Hindlimb muscle (tissue), 1 donor: ENCODE data around the gene ZNF674. TPM values are rescaled to one million over a fixed set of nuclear protein-coding genes. Genes with fewer than 3 reads are reported as not detected.
"Not testable (repeated sequence)": the region's sequence is repeated elsewhere in the genome, so short reads cannot be mapped to it uniquely, and the experiment has no call there.

Source experiments
- DNase-seq: peaks from one replicate; pipeline ENCODE4 v3.0.0-alpha.2; 2013
- polyA plus RNA-seq: library from polyadenylated mRNA; unstranded; fragments of 120-200 nt; gene quantifications from one replicate; pipeline ENCODE4 v1.2.1, GENCODE V29; 2013; ENCODE audit not compliant: insufficient read length

ZNF674 gene
- polyA plus RNA-seq, 1 donor: 4.1 TPM

- no peak for DNase-seq
These were observed 24.4 kb upstream of the ZNF674 start for GRCh38 chrX:46569621-46570020.

- DNase-seq: no peak
These were observed 22.2 kb upstream of the ZNF674 start for GRCh38 chrX:46567388-46567787.

- no peak for DNase-seq
These were observed 16.8 kb upstream of the ZNF674 start for GRCh38 chrX:46561824-46562657.

- DNase-seq: no peak
These were observed 13.8 kb upstream of the ZNF674 start for GRCh38 chrX:46559062-46559461.

- no peak for DNase-seq
These were observed 9.7 kb upstream of the ZNF674 start for GRCh38 chrX:46554942-46555341.

GRCh38 chrX:46553935-46554334, 8.7 kb upstream of the ZNF674 start:
- no peak for DNase-seq

- no peak for DNase-seq
These were observed 6.4 kb upstream of the ZNF674 start for GRCh38 chrX:46551494-46552128.

GRCh38 chrX:46549914-46550313, 4.7 kb upstream of the ZNF674 start:
- no peak for DNase-seq

GRCh38 chrX:46547857-46548256, 2.6 kb upstream of the ZNF674 start:
- DNase-seq: no peak

- DNase-seq: not testable (repeated sequence)
These were observed 694 bp downstream of the ZNF674 start for GRCh38 chrX:46544527-46544926.

- no peak for DNase-seq
These were observed 1.8 kb downstream of the ZNF674 start for GRCh38 chrX:46543441-46543840.

GRCh38 chrX:46531442-46531841, 13.8 kb downstream of the ZNF674 start:
- DNase-seq: no peak

- DNase-seq: not testable (repeated sequence)
These were observed 14.8 kb downstream of the ZNF674 start for GRCh38 chrX:46530404-46530908.

GRCh38 chrX:46529740-46530403, 15.3 kb downstream of the ZNF674 start:
- DNase-seq: not testable (repeated sequence)

- DNase-seq: not testable (repeated sequence)
These were observed 16.6 kb downstream of the ZNF674 start for GRCh38 chrX:46528640-46529039.

GRCh38 chrX:46506076-46506475, 39.1 kb downstream of the ZNF674 start:
- no peak for DNase-seq

- DNase-seq: no peak
These were observed 42.4 kb downstream of the ZNF674 start for GRCh38 chrX:46502848-46503247.

GRCh38 chrX:46500054-46500453, 45.2 kb downstream of the ZNF674 start:
- no peak for DNase-seq

- DNase-seq: no peak
These were observed 56.5 kb downstream of the ZNF674 start for GRCh38 chrX:46488712-46489111.

GRCh38 chrX:46485897-46486296, 59.3 kb downstream of the ZNF674 start:
- no peak for DNase-seq

- not testable (repeated sequence) for DNase-seq
These were observed 66.6 kb downstream of the ZNF674 start for GRCh38 chrX:46478634-46479033.

- peak; percentile 1 for DNase-seq
These were observed 67.8 kb downstream of the ZNF674 start for GRCh38 chrX:46477435-46477834.

- no peak for DNase-seq
These were observed 80.0 kb downstream of the ZNF674 start for GRCh38 chrX:46465203-46465602.
